Measurements from ENCODE around the gene GABBR1. TPM values are rescaled to one million over a fixed set of nuclear protein-coding genes. Genes with fewer than 3 reads are reported as not detected.

The GABBR1 gene
- total and polyA plus RNA-seq, 2 of the 13 experiments (the other 11 are each of a cell fraction or from before 2014, with no cell fraction given), result 0.07 to 0.37 TPM

GRCh38 chr6:29529956-29530355, 103.0 kb downstream of the GABBR1 start (continued):
- TF ChIP-seq ZNF687 (CRISPR knock-in tag; IDR thresholded peaks at IDR 0.05) (no peak), BRF2 (CRISPR knock-in tag; IDR thresholded peaks at IDR 0.05) (no peak), MXD1 (CRISPR knock-in tag; IDR thresholded peaks at IDR 0.05) (no peak), CCAR2 (optimal IDR thresholded peaks at IDR 0.05; ENCODE audit: low read depth, low read length) (no peak), PRPF4 (IDR thresholded peaks at IDR 0.05; ENCODE audit: low read depth, low read length, poor library complexity, severe bottlenecking) (no peak), ZNF605 (CRISPR knock-in tag; IDR thresholded peaks at IDR 0.05) (no peak), TGIF2 (CRISPR knock-in tag; IDR thresholded peaks at IDR 0.05) (no peak)
